ENCODE measurements around the gene HSPBP1.

HSPBP1 gene

GRCh38 chr19:55273978-55274707 lies 5.8 kb downstream of the HSPBP1 start:
- DNase-seq, result no peak

- no peak for DNase-seq
Observed at GRCh38 chr19:55272142-55272541, 7.8 kb downstream of the HSPBP1 start.

- no peak for DNase-seq
Observed at GRCh38 chr19:55270172-55270942, 9.6 kb downstream of the HSPBP1 start.

GRCh38 chr19:55269299-55269698 lies 10.6 kb downstream of the HSPBP1 start:
- no peak for DNase-seq

- DNase-seq, result no peak
Observed at GRCh38 chr19:55266840-55267239, 13.1 kb downstream of the HSPBP1 start.

GRCh38 chr19:55266404-55266803 lies 13.5 kb downstream of the HSPBP1 start:
- DNase-seq, result no peak

GRCh38 chr19:55265723-55266386 lies 14.1 kb downstream of the HSPBP1 start:
- no peak for DNase-seq

GRCh38 chr19:55265173-55265572 lies 14.7 kb downstream of the HSPBP1 start:
- DNase-seq, result no peak

GRCh38 chr19:55264531-55264930 lies 15.4 kb downstream of the HSPBP1 start:
- no peak for DNase-seq

GRCh38 chr19:55262359-55262758 lies 17.6 kb downstream of the HSPBP1 start:
- DNase-seq, result no peak

- DNase-seq, result no peak
Observed at GRCh38 chr19:55261671-55262126, 18.2 kb downstream of the HSPBP1 start.

GRCh38 chr19:55259540-55260210 lies 20.2 kb downstream of the HSPBP1 start:
- DNase-seq, result no peak

GRCh38 chr19:55258828-55259539 lies 20.9 kb downstream of the HSPBP1 start, which contains the start of gene PPP6R1:
Gene PPP6R1 (minus strand): TSS chr19:55259017. CDS start chr19:55247103, 11,914 bp downstream.
- peak; percentile 97 to 99 for DNase-seq

GRCh38 chr19:55258476-55258827 lies 21.5 kb downstream of the HSPBP1 start:
- peak in 1 of 2 donors; percentile 13 for DNase-seq

- peak; percentile 34 to 52 for DNase-seq
Observed at GRCh38 chr19:55257461-55258420, 22.2 kb downstream of the HSPBP1 start.

- peak in 1 of 2 donors; percentile 13 for DNase-seq
Observed at GRCh38 chr19:55256562-55257460, 23.1 kb downstream of the HSPBP1 start.

GRCh38 chr19:55255618-55256423 lies 24.1 kb downstream of the HSPBP1 start:
- DNase-seq, result peak in 1 of 2 donors; percentile 60

GRCh38 chr19:55254625-55254977 lies 25.3 kb downstream of the HSPBP1 start:
- DNase-seq, result no peak

Data from inflammatory macrophage (primary cell).